ENCODE data around the gene ANKRD39. TPM values are rescaled to one million over a fixed set of nuclear protein-coding genes. Genes with fewer than 3 reads are reported as not detected.
A peak's percentile ranks its signal among the peaks of the same experiment; 100 is the strongest.

Gene ANKRD39
- total and polyA plus RNA-seq, 2 experiments from 2014 or later, result 17.5 to 32.0 TPM

GRCh38 chr2:96898135-96898505, 40.3 kb upstream of the ANKRD39 start (continued):
- TF ChIP-seq STAT1 (IDR thresholded peaks at IDR 0.05; ENCODE audit: unreplicated experiment) (no peak), EZH2phosphoT487 (IDR thresholded peaks at IDR 0.05; ENCODE audit: unreplicated experiment) (no peak), ZNF331 (CRISPR knock-in tag; IDR thresholded peaks at IDR 0.05; ENCODE audit: low read depth) (no peak), EZH2 (IDR thresholded peaks at IDR 0.05; ENCODE audit: low read depth, unreplicated experiment) (no peak), ZNF114 (CRISPR knock-in tag; IDR thresholded peaks at IDR 0.05) (no peak), NANOG (IDR thresholded peaks at IDR 0.05; ENCODE audit: borderline replicate concordance) (no peak), ETS1 (IDR thresholded peaks at IDR 0.05) (no peak), POLR2AphosphoS5 (IDR thresholded peaks at IDR 0.05; ENCODE audit: low read depth) (no peak), CTCF (conservative IDR thresholded peaks at IDR 0.05; ENCODE audit: low read depth in 2 of 2) (no peak)

- Histone ChIP-seq H3K27me3 (ENCODE audit: insufficient read depth) (no peaks in the 10 kb centered on the region), H3F3A (replicated peaks; ENCODE audit: low read depth) (no peaks in the 10 kb centered on the region), H2AFZ (peak overlapping the region; percentile 66; the same call in 1 of the 2 replicates), H3K36me3 (ENCODE audit: insufficient read depth) (no peaks in the 10 kb centered on the region), H4K20me1 (replicated peaks; ENCODE audit: insufficient read depth) (no peaks in the 10 kb centered on the region), H3K4me1 (ENCODE audit: insufficient read depth) (peaks cover 10% of the 10 kb centered on the region), H3K27ac (ENCODE audit: low read depth) (no peak overlapping the region), H3K9me2 (ENCODE audit: insufficient read depth) (no peaks in the 10 kb centered on the region), H3K4me2 (no peak overlapping the region), H3K4me3 (no peak overlapping the region), H3K79me2 (replicated peaks; ENCODE audit: insufficient read depth) (no peaks in the 10 kb centered on the region)
- no peaks in the 10 kb centered on the region for H3K9me3 Mint-ChIP-seq
- no peak for DNase-seq (ENCODE audit: low spot score)
- H3K27me3 Mint-ChIP-seq (ENCODE audit: insufficient read depth, low read depth, poor library complexity), result peaks cover 7% of the 10 kb centered on the region
- no peaks in the 10 kb centered on the region for H3K36me3 Mint-ChIP-seq (ENCODE audit: low read depth)
- H3K4me3 Mint-ChIP-seq, result no peak overlapping the region
- no peak overlapping the region; the same call in 1 of the 2 replicates for H3K27ac Mint-ChIP-seq
- H3K4me1 Mint-ChIP-seq, result peaks cover 17% of the 10 kb centered on the region
- ATAC-seq, result no peak
- TF ChIP-seq ZNF331 (CRISPR knock-in tag; IDR thresholded peaks at IDR 0.05; ENCODE audit: low read depth) (no peak), ZNF114 (CRISPR knock-in tag; IDR thresholded peaks at IDR 0.05) (no peak), NANOG (IDR thresholded peaks at IDR 0.05; ENCODE audit: borderline replicate concordance) (no peak), CREB1 (CRISPR knock-in tag; IDR thresholded peaks at IDR 0.05; ENCODE audit: low read depth) (no peak), EZH2phosphoT487 (IDR thresholded peaks at IDR 0.05; ENCODE audit: unreplicated experiment) (no peak), EZH2 (IDR thresholded peaks at IDR 0.05; ENCODE audit: low read depth, unreplicated experiment) (no peak), ETS1 (IDR thresholded peaks at IDR 0.05) (no peak), STAT1 (IDR thresholded peaks at IDR 0.05; ENCODE audit: unreplicated experiment) (no peak)
- TF ChIP-seq, protein P1, sequence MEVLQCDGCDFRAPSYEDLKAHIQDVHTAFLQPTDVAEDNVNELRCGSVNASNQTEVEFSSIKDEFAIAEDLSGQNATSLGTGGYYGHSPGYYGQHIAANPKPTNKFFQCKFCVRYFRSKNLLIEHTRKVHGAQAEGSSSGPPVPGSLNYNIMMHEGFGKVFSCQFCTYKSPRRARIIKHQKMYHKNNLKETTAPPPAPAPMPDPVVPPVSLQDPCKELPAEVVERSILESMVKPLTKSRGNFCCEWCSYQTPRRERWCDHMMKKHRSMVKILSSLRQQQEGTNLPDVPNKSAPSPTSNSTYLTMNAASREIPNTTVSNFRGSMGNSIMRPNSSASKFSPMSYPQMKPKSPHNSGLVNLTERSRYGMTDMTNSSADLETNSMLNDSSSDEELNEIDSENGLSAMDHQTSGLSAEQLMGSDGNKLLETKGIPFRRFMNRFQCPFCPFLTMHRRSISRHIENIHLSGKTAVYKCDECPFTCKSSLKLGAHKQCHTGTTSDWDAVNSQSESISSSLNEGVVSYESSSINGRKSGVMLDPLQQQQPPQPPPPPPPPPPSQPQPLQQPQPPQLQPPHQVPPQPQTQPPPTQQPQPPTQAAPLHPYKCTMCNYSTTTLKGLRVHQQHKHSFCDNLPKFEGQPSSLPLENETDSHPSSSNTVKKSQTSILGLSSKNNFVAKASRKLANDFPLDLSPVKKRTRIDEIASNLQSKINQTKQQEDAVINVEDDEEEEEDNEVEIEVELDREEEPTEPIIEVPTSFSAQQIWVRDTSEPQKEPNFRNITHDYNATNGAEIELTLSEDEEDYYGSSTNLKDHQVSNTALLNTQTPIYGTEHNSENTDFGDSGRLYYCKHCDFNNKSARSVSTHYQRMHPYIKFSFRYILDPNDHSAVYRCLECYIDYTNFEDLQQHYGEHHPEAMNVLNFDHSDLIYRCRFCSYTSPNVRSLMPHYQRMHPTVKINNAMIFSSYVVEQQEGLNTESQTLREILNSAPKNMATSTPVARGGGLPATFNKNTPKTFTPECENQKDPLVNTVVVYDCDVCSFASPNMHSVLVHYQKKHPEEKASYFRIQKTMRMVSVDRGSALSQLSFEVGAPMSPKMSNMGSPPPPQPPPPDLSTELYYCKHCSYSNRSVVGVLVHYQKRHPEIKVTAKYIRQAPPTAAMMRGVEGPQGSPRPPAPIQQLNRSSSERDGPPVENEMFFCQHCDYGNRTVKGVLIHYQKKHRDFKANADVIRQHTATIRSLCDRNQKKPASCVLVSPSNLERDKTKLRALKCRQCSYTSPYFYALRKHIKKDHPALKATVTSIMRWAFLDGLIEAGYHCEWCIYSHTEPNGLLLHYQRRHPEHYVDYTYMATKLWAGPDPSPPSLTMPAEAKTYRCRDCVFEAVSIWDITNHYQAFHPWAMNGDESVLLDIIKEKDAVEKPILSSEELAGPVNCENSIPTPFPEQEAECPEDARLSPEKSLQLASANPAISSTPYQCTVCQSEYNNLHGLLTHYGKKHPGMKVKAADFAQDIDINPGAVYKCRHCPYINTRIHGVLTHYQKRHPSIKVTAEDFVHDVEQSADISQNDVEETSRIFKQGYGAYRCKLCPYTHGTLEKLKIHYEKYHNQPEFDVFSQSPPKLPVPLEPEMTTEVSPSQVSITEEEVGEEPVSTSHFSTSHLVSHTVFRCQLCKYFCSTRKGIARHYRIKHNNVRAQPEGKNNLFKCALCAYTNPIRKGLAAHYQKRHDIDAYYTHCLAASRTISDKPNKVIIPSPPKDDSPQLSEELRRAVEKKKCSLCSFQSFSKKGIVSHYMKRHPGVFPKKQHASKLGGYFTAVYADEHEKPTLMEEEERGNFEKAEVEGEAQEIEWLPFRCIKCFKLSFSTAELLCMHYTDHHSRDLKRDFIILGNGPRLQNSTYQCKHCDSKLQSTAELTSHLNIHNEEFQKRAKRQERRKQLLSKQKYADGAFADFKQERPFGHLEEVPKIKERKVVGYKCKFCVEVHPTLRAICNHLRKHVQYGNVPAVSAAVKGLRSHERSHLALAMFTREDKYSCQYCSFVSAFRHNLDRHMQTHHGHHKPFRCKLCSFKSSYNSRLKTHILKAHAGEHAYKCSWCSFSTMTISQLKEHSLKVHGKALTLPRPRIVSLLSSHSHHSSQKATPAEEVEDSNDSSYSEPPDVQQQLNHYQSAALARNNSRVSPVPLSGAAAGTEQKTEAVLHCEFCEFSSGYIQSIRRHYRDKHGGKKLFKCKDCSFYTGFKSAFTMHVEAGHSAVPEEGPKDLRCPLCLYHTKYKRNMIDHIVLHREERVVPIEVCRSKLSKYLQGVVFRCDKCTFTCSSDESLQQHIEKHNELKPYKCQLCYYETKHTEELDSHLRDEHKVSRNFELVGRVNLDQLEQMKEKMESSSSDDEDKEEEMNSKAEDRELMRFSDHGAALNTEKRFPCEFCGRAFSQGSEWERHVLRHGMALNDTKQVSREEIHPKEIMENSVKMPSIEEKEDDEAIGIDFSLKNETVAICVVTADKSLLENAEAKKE (CRISPR knock-in tag; IDR thresholded peaks at IDR 0.05), result no peak
Measured at GRCh38 chr2:96897491-96898134, 39.8 kb upstream of the ANKRD39 start.

Measured in GM23338 (cell line).